ENCODE data around the gene ZBTB16. TPM values are rescaled to one million over a fixed set of nuclear protein-coding genes. Genes with fewer than 3 reads are reported as not detected.

ZBTB16 gene
- total and polyA plus RNA-seq, 3 donors from 2014 or later: 11.4 to 88.5 (median 51.5) TPM

- no peaks in the 10 kb centered on the region for H3K36me3 ChIP-seq (ENCODE audit: low read depth, missing control alignments)
- no peaks in the 10 kb centered on the region for H3K9me3 ChIP-seq
- H3K27ac ChIP-seq: peak overlapping the region; percentile 75 to 77
- peak in 1 of 3 experiments; percentile 1 for TF ChIP-seq CTCF (IDR thresholded peaks at IDR 0.05)
- no peak for TF ChIP-seq POLR2A (IDR thresholded peaks at IDR 0.05)
- 32 to 41% methylated on average over 7 to 28 of the region's 29 CpGs for WGBS, 2 donors
- H3K27me3 ChIP-seq: no peaks in the 10 kb centered on the region
- peak; percentile 78 for DNase-seq
- intact Hi-C loops (cut with DNase I; ENCODE audit: low total_unique reads): loop anchor here (5.0 kb wide), 1 partner anchor 221 kb away; no protein-coding TSS in a partner anchor
- no peak overlapping the region for H3K4me3 ChIP-seq
- H3K4me1 ChIP-seq: peaks cover 36% of the 10 kb centered on the region
Observed at GRCh38 chr11:114257621-114258558, 198.4 kb downstream of the ZBTB16 start.

GRCh38 chr11:114258696-114259095, 199.2 kb downstream of the ZBTB16 start:
- TF ChIP-seq CTCF (IDR thresholded peaks at IDR 0.05) (no peak), POLR2A (IDR thresholded peaks at IDR 0.05) (no peak)
- intact Hi-C loops (cut with DNase I; ENCODE audit: low total_unique reads): loop anchor here (1.0 to 5.0 kb wide), 2 partner anchors 199 to 221 kb away; partner anchors contain the start of gene ZBTB16
- Histone ChIP-seq H3K9me3 (no peaks in the 10 kb centered on the region), H3K27me3 (no peaks in the 10 kb centered on the region), H3K36me3 (ENCODE audit: low read depth, missing control alignments) (no peaks in the 10 kb centered on the region), H3K4me3 (no peak overlapping the region), H3K27ac (peak overlapping the region; percentile 75 to 77), H3K4me1 (peaks cover 36% of the 10 kb centered on the region)
- no peak for DNase-seq
- WGBS, 2 donors: 66 to 71% methylated on average over 7 of the region's 7 CpGs

- DNase-seq: peak; percentile 74
- Histone ChIP-seq H3K27me3 (no peaks in the 10 kb centered on the region), H3K36me3 (ENCODE audit: low read depth, missing control alignments) (no peaks in the 10 kb centered on the region), H3K4me1 (peaks cover 36% of the 10 kb centered on the region), H3K9me3 (no peaks in the 10 kb centered on the region), H3K4me3 (no peak overlapping the region), H3K27ac (peak overlapping the region; percentile 75 to 77)
- TF ChIP-seq CTCF (IDR thresholded peaks at IDR 0.05) (no peak), POLR2A (IDR thresholded peaks at IDR 0.05) (no peak)
- WGBS, 2 donors: 53 to 63% methylated on average over 9 to 10 of the region's 10 CpGs
- intact Hi-C loops (cut with DNase I; ENCODE audit: low total_unique reads): loop anchor here (1.0 to 5.0 kb wide), 2 partner anchors 200 to 222 kb away; partner anchors contain the start of gene ZBTB16
Observed at GRCh38 chr11:114259124-114259526, 199.6 kb downstream of the ZBTB16 start.

- no peaks in the 10 kb centered on the region for H3K9me3 ChIP-seq
- H3K27me3 ChIP-seq: no peaks in the 10 kb centered on the region
- intact Hi-C loops (cut with DNase I; ENCODE audit: low total_unique reads): loop anchor here (1.0 to 5.0 kb wide), 2 partner anchors 200 to 222 kb away; partner anchors contain the start of gene ZBTB16
- peaks cover 36% of the 10 kb centered on the region for H3K4me1 ChIP-seq
- H3K27ac ChIP-seq: peak overlapping the region; percentile 75 to 77
- no peak for DNase-seq
- WGBS, 2 donors: 92 to 94% methylated on average over 12 of the region's 12 CpGs
- no peak overlapping the region for H3K4me3 ChIP-seq
- no peak for TF ChIP-seq CTCF (IDR thresholded peaks at IDR 0.05)
- no peaks in the 10 kb centered on the region for H3K36me3 ChIP-seq (ENCODE audit: low read depth, missing control alignments)
Observed at GRCh38 chr11:114259551-114259983, 200.1 kb downstream of the ZBTB16 start.

Measured in testis (tissue), 3 donors.